SIG-M5 treated with dmso at 0.1 percent for 504 hours (cell line): ENCODE data around the gene UAP1L1.
"Not testable (repeated sequence)": the region's sequence is repeated elsewhere in the genome, so short reads cannot be mapped to it uniquely, and the experiment has no call there.

ENCODE experiments used
- DNase-seq: peaks from one replicate; lab custom pipeline; 2025; ENCODE audit not compliant: unreplicated experiment; lab: John Stamatoyannopoulos, UW

UAP1L1 gene

GRCh38 chr9:137077010-137077747 lies at the start of gene UAP1L1:
UAP1L1 (plus strand) TSS chr9:137077517; CDS start chr9:137077533, 16 bp downstream.
- DNase-seq = no peak

DNA sequence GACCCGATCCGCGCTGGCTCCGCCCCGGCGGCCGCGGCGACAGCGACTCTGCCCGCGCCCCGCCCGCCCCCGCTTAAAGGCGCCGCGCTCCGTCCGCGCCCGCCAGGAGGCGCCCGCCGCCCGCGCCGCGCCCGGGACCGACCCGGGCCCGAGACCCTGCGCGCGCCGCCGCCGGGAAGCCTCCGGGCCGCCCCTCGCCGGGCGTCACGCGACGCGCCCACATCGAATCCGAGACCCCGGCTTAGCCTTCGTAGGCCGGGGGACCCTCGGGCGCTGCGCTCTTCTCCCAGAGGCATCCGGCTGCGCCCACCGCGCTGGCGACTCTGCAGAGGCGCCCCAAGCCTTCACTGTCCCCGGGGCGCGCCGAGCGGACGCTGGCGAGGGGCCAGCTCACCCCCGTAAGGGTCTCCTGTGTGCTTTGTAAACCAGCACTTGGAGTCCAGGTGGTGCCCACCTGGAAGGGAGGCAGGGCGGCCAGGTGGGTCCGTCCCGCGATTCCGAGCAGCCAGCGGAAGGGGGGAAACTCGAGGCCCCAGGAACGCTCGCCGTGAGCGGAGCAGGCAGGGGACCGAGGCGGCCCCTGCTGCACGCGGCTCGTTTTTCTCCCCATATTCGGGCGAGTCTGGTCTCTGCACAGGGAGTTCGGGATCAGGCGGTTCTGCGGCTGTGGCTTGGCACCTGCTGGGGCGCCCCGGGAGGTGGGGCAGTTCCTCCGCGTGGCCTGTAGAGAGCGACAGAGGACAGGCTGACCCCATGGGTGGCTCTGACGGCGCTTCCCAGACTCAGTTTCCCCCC lies 48.9 kb upstream of the UAP1L1 start:
- DNase-seq = peak; percentile 65

GRCh38 chr9:137029058-137029936 lies 48.0 kb upstream of the UAP1L1 start:
- peak; percentile 48 for DNase-seq

GRCh38 chr9:137030006-137030405 lies 47.3 kb upstream of the UAP1L1 start:
- no peak for DNase-seq

GRCh38 chr9:137030538-137031527 lies 46.5 kb upstream of the UAP1L1 start:
- peak; percentile 39 for DNase-seq

- DNase-seq = no peak
Measured at GRCh38 chr9:137031904-137032640, 45.2 kb upstream of the UAP1L1 start, which contains the start of gene FUT7. FUT7 (minus strand) TSS chr9:137032088; CDS start chr9:137031991, 97 bp downstream.

GRCh38 chr9:137032858-137033257 lies 44.5 kb upstream of the UAP1L1 start:
- no peak for DNase-seq

DNA sequence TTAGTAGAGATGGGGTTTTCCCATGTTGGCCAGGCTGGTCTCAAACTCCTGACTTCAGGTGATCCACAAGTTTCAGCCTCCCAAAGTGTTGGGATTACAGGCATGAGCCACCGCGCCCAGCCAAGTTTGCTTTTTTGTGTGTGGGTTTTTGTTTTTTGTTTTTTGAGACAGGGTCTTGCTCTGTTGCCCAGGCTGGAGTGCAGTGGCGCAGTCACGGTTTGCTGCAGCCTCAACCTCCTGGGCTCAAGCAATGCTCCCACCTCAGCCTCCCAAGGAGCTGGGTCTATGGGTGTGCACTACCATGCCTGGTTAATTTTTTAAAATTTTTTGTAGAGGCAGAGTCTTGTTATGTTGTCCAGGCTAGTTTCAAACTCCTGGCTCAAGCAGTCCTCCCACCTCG lies 43.8 kb upstream of the UAP1L1 start:
- not testable (repeated sequence) for DNase-seq

DNA sequence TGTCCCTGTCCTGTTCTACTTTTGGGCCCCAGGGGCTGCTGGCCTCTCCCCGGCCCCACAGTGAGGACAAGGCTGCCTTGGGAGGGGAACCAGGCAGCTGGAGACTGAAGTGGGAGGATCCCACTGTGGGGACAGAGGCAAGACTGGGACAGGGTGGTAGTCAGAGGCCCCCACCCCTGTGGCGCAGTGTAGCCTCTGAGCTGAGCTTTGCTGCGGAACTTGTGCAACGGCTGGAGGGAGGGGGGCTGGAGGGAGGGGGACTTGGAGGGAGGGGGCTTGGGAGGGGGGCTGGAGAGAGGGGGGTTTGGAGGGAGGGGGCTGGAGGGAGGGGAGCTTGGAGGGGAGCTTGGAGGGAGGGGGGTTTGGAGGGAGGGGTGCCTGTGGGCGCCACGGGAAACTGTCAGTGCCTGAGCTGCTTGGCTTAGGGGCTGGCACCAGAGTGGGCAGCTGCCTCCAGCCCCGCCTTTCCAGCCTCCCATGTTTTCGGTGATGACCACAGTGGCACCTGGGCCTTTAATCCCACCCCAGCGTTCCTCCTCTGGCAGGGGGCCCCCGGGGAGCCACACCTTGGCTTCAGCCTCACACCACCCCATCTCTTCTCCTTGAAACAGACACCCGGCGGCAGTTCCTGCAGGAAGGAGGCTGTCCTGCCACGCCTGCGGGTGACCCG lies 43.1 kb upstream of the UAP1L1 start:
- peak; percentile 68 for DNase-seq

DNA sequence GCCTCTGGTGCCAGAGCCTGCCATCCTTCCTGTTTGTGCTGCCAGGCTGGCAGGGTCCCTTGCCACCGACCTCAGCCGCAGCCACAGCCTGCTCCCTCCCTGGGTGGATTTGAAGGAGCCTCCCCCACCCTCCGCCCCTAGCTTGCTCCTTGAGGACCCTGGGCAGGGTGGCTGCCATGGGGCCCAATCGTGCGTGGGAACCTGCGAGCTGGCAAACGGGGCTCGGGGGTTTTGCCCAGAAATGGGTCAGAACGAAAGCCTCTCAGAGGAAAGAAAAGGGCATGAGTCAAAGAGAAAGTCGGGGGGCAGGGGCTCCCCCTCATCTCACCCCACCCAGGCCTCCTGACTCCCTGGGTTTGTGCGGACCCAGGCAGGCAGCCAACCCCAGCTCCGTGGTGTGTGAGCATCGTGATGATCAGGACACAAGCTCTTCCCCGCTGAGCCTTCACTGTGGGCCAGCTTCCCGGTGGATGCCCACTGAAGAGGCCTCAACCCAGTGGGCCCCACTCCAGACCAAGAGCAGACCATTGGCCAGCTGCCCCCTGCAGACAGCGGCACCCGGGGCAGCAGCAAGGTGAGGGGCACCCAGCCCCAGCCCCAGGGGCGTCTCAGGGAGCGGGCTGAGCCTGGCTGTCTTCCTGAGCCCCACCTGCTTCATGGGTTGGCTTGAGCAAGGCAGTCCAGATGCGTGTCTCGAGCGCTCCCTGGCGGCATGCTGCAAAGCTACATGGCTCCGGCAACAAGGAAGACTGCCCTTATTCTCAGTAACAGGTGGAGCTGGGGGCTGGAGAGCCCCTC lies 42.4 kb upstream of the UAP1L1 start:
- peak; percentile 84 for DNase-seq

DNA sequence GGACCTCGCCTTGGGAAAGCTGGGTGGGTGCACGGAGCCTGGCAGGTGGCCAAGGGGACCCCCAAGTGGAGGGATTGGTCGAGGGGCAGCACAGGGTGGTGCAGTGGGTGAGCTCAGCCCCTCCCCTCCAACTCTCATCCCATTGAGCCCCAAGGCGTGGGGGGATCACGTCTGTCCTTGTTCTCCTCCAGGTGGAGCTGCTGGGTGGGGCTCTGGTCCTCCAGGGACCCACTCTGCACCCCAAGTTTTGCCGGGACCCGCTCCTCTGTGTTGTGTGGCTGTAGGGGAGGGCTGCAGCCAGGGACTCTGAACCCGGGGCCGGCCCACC lies 41.8 kb upstream of the UAP1L1 start:
- DNase-seq = no peak

DNA sequence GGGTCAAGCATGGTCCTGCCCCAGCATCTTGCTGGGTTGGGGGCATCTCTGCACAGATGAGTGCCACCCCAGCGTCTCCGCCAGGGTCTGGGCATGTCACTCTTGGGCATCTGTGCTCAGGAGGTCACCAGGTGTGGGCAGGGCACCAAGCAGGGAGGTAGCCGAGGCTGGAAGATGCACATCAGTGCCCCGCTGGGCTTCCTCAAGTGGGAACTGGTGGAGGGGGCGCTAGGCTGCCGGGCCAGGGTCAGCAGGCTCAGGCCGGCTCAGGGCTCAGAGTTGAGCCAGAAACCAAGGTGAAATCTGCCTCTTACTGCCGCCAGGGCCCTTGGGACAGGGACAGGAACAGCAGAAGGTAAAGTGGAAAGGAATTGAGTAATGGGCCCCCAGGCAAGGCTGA lies 41.4 kb upstream of the UAP1L1 start:
- no peak for DNase-seq

DNA sequence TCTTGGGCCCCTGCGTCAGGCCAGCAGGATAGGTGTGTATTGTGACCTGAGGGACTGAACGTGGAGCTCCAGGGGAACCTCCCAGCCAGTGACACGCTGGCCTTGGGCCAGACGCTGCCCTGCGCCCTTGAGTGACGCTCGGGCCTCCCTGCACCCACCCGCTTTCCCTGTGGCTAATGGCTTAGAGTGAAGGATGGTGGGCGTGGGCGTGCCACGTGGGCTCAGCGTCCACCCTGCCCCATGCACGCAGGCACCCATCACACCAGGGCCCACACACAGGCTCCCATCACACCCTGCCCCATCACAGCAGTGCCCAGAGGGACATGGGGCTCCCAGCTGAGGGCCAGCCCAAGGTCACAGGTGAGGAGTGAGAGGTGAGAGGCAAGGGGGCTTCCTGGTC lies 40.3 kb upstream of the UAP1L1 start:
- no peak for DNase-seq

DNA sequence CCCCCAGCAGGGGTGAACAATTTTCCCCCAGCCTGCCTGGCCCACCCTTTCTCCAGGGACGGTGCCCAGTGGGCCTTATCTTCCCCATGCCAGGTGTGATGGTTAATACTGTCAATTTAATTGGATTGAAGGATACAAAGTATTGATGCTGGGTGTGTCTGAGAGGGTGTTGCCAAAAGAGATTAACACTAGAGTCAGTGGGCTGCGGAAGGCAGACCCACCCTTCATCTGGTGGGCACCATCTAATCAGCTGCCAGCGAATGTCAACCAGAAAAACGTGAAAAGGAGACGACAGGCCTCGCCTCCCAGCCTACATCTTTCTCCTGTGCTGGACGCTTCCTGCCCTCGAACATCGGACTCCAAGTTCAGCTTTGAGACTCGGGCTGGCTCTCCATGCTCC lies 39.8 kb upstream of the UAP1L1 start:
- no peak for DNase-seq

- DNase-seq = no peak
Measured at GRCh38 chr9:137038916-137039315, 38.4 kb upstream of the UAP1L1 start.

- no peak for DNase-seq
Measured at GRCh38 chr9:137039611-137040366, 37.5 kb upstream of the UAP1L1 start.

- DNase-seq = no peak
Measured at GRCh38 chr9:137040568-137040967, 36.7 kb upstream of the UAP1L1 start.
